Neural cell (in vitro differentiated cells): Measurements from ENCODE around the gene STXBP2. TPM values are rescaled to one million over a fixed set of nuclear protein-coding genes. Genes with fewer than 3 reads are reported as not detected.

Experiments used
- H2AFZ ChIP-seq: fragments of 200-600, 300-800 bp; sonication (generic), shearing (Covaris generic); 2 replicates; pipeline ENCODE4 v1.6.0; 2014; ENCODE audit warnings: low read depth, mild to moderate bottlenecking, antibody characterized with exemption, low read length, moderate library complexity
- H3F3A ChIP-seq: fragments of 200-600 bp; shearing (Covaris generic); 2 replicates; pipeline ENCODE4 v1.6.1; 2016; ENCODE audit warnings: mild to moderate bottlenecking, moderate library complexity, mixed read lengths, antibody characterized with exemption, low read length; ENCODE audit not compliant: insufficient read depth, poor library complexity, severe bottlenecking
- H3K27ac ChIP-seq: fragments of 200-600, 300-800 bp; sonication (generic), shearing (Covaris generic); 2 replicates; pipeline ENCODE4 v1.5.1; 2014; ENCODE audit warnings: mild to moderate bottlenecking, low read length, moderate library complexity
- H3K27me3 ChIP-seq: fragments of 300-800, 200-600 bp; sonication (generic), shearing (Covaris generic); 2 replicates; pipeline ENCODE4 v1.6.0; 2014; ENCODE audit warnings: mild to moderate bottlenecking, low read depth, low read length, moderate library complexity; ENCODE audit not compliant: insufficient read depth
- H3K36me3 ChIP-seq: fragments of 300-800, 200-600 bp; sonication (generic), shearing (Covaris generic); 2 replicates; pipeline ENCODE4 v1.5.1; 2014; ENCODE audit warnings: mild to moderate bottlenecking, antibody characterized with exemption, low read length, moderate library complexity; ENCODE audit not compliant: insufficient read depth
- H3K4me2 ChIP-seq: fragments of 300-800, 200-600 bp; sonication (generic), shearing (Covaris generic); 2 replicates; pipeline ENCODE4 v1.6.0; 2014; ENCODE audit warnings: mild to moderate bottlenecking, low read length
- H3K4me3 ChIP-seq: fragments of 300-800, 200-600 bp; sonication (generic), shearing (Covaris generic); 2 replicates; pipeline ENCODE4 v1.5.1; 2014; ENCODE audit warnings: mild to moderate bottlenecking, low read length, moderate library complexity
- H3K79me2 ChIP-seq: fragments of 200-600 bp; shearing (Covaris generic); replicated peaks from 2 replicates; pipeline ENCODE4 v1.6.0; 2014; ENCODE audit warnings: mild to moderate bottlenecking, low read length, moderate library complexity; ENCODE audit not compliant: insufficient read depth
- H3K9ac ChIP-seq: fragments of 300-800, 200-600 bp; sonication (generic), shearing (Covaris generic); 2 replicates; pipeline ENCODE4 v1.6.1; 2016; ENCODE audit warnings: mild to moderate bottlenecking, low read length, mixed read lengths
- H3K9me2 ChIP-seq: fragments of 200-600 bp; shearing (Covaris generic); 2 replicates; pipeline ENCODE4 v1.6.1; 2016; ENCODE audit warnings: mild to moderate bottlenecking, low read length, mixed read lengths; ENCODE audit not compliant: insufficient read depth
- H3K9me3 ChIP-seq: fragments of 200-600, 300-800 bp; sonication (generic), shearing (Covaris generic); 2 replicates; pipeline ENCODE4 v1.6.1; 2016; ENCODE audit warnings: mild to moderate bottlenecking, mixed run types, low read length, moderate library complexity, mixed read lengths
- H4K20me1 ChIP-seq: fragments of 200-600 bp; shearing (Covaris generic); 2 replicates; pipeline ENCODE4 v1.6.1; 2016; ENCODE audit warnings: mild to moderate bottlenecking, mixed run types; ENCODE audit not compliant: insufficient read depth
- CTCF ChIP-seq: fragments of 450-650 bp; IDR thresholded peaks from 2 replicates; pipeline ENCODE4 v1.5.1; 2014; ENCODE audit warnings: antibody characterized with exemption, mild to moderate bottlenecking, moderate library complexity; ENCODE audit not compliant: poor library complexity, severe bottlenecking
- EP300 ChIP-seq: fragments of 450-650 bp; conservative IDR thresholded peaks from 2 replicates; pipeline ENCODE4 v1.6.1; 2014; ENCODE audit warnings: antibody characterized with exemption, mild to moderate bottlenecking, moderate library complexity; ENCODE audit not compliant: poor library complexity, severe bottlenecking
- EZH2 ChIP-seq: fragments of 200-600, 300-800 bp; shearing (Covaris generic), sonication (generic); IDR thresholded peaks from 2 replicates; pipeline ENCODE4 v1.6.1; 2014; ENCODE audit warnings: antibody characterized with exemption, low read length, borderline replicate concordance, mild to moderate bottlenecking; ENCODE audit not compliant: insufficient read depth, poor library complexity, severe bottlenecking
- MXI1 ChIP-seq: fragments of 450-650 bp; conservative IDR thresholded peaks from 2 replicates; pipeline ENCODE4 v1.6.1; 2014; ENCODE audit warnings: antibody characterized with exemption, mild to moderate bottlenecking; ENCODE audit not compliant: poor library complexity, severe bottlenecking
- POLR2AphosphoS5 ChIP-seq: IDR thresholded peaks from 2 replicates; pipeline ENCODE4 v1.6.1; 2012
- RAD21 ChIP-seq: fragments of 450-650 bp; conservative IDR thresholded peaks from 2 replicates; pipeline ENCODE4 v1.6.1; 2014; ENCODE audit warnings: antibody characterized with exemption, mild to moderate bottlenecking, moderate library complexity
- REST ChIP-seq: IDR thresholded peaks from 2 replicates; pipeline ENCODE4 v1.6.1; 2012; ENCODE audit warnings: borderline replicate concordance
- SMC3 ChIP-seq: fragments of 450-650 bp; conservative IDR thresholded peaks from 2 replicates; pipeline ENCODE4 v1.6.1; 2014; ENCODE audit warnings: antibody characterized with exemption, mild to moderate bottlenecking, moderate library complexity; ENCODE audit not compliant: poor library complexity
- TAF1 ChIP-seq: IDR thresholded peaks from 2 replicates; pipeline ENCODE4 v1.6.1; 2012; ENCODE audit warnings: low read depth
- polyA plus RNA-seq: library from polyadenylated mRNA; depleted of rRNA; stranded (reverse); fragments of >200 nt; gene quantifications from 2 replicates; pipeline ENCODE4 v1.2.3, GENCODE V29; 2014

The STXBP2 gene
- polyA plus RNA-seq, 1 donor from 2014 or later, result 1.7 TPM

GRCh38 chr19:7691497-7691896 lies 54.6 kb downstream of the STXBP2 start:
- TF ChIP-seq MXI1 (no peak), POLR2AphosphoS5 (no peak), REST (no peak), EZH2 (no peak), SMC3 (no peak), EP300 (no peak), CTCF (no peak), TAF1 (no peak), RAD21 (no peak)
- no peaks in the 10 kb centered on the region for H4K20me1 ChIP-seq
- H3F3A ChIP-seq, result no peaks in the 10 kb centered on the region
- H3K36me3 ChIP-seq, result no peaks in the 10 kb centered on the region
- no peak overlapping the region for H3K4me3 ChIP-seq
- no peaks in the 10 kb centered on the region for H3K9me3 ChIP-seq
- no peak overlapping the region for H2AFZ ChIP-seq
- H3K27ac ChIP-seq, result no peak overlapping the region
- H3K27me3 ChIP-seq, result no peaks in the 10 kb centered on the region
- no peaks in the 10 kb centered on the region for H3K9me2 ChIP-seq
- no peak overlapping the region for H3K9ac ChIP-seq
- no peaks in the 10 kb centered on the region for H3K79me2 ChIP-seq
- H3K4me2 ChIP-seq, result no peak overlapping the region

GRCh38 chr19:7692417-7693088 lies 55.6 kb downstream of the STXBP2 start:
- no peaks in the 10 kb centered on the region for H3K9me3 ChIP-seq
- H3K4me2 ChIP-seq, result no peak overlapping the region
- H3K27ac ChIP-seq, result no peak overlapping the region
- H3K36me3 ChIP-seq, result no peaks in the 10 kb centered on the region
- H3K4me3 ChIP-seq, result no peak overlapping the region
- no peak overlapping the region for H2AFZ ChIP-seq
- TF ChIP-seq SMC3, result no peak
- TF ChIP-seq MXI1, result no peak
- no peak for TF ChIP-seq REST
- no peak for TF ChIP-seq TAF1
- TF ChIP-seq RAD21, result no peak
- TF ChIP-seq POLR2AphosphoS5, result no peak
- TF ChIP-seq EP300, result no peak
- TF ChIP-seq CTCF, result no peak
- no peak for TF ChIP-seq EZH2
- H4K20me1 ChIP-seq, result no peaks in the 10 kb centered on the region
- H3K79me2 ChIP-seq, result no peaks in the 10 kb centered on the region
- no peaks in the 10 kb centered on the region for H3K27me3 ChIP-seq
- no peaks in the 10 kb centered on the region for H3K9me2 ChIP-seq
- no peak overlapping the region for H3K9ac ChIP-seq
- no peaks in the 10 kb centered on the region for H3F3A ChIP-seq
